ENCODE measurements around the gene GZMM. TPM values are rescaled to one million over a fixed set of nuclear protein-coding genes. Genes with fewer than 3 reads are reported as not detected.

The GZMM gene
- total and polyA plus RNA-seq, 2 of the 13 experiments (the other 11 are each of a cell fraction or from before 2014, with no cell fraction given): 0.07 TPM; not detected in 1

DNA sequence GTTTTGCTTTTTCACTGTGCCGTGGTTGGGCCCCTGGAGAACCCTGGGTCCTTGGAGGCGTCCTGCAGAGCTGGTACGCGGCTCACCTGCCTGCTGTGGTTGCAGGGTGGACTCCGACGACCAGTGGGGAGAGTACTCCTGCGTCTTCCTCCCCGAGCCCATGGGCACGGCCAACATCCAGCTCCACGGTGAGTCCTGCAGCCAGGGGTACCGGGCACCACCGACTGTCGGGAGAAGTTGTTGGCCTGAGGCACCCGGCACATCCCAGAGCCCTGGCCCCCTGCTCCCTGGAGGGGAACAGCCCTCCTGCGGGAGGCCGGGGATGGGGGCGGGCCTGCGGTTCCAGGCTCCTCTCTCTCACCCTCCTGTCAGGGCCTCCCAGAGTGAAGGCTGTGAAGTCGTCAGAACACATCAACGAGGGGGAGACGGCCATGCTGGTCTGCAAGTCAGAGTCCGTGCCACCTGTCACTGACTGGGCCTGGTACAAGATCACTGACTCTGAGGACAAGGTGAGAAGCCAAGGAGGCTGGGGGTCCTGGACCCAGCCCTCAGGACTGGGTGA, 36.5 kb downstream of the GZMM start:
- Histone ChIP-seq H3K4me3 (replicated peaks in 1 of 3; ENCODE audit: insufficient read depth in 1 of 3, low read depth in 2 of 3, low read length in 3 of 3) (no peak overlapping the region), H4K20me1 (ENCODE audit: insufficient read depth, low read length) (peaks cover 81% of the 10 kb centered on the region), H3K27ac (ENCODE audit: extremely low read length, insufficient read depth, low read length) (no peak overlapping the region), H3K36me3 (replicated peaks in 1 of 2; ENCODE audit: control insufficient read depth in 1 of 2, insufficient read depth in 2 of 2, low read length in 2 of 2) (peaks cover 35 to 39% of the 10 kb centered on the region in 2 experiments; a peak in 4 of 5 replicates), H3K9me3 (ENCODE audit: low read length) (no peaks in the 10 kb centered on the region), H3K4me2 (ENCODE audit: low read depth, low read length) (no peak overlapping the region), H3K4me1 (ENCODE audit: insufficient read depth, low read length) (peaks cover 16% of the 10 kb centered on the region), H2AFZ (ENCODE audit: low read length) (no peak overlapping the region), H3K9ac (ENCODE audit: insufficient read depth, low read depth, low read length) (no peak overlapping the region), H3K27me3 (ENCODE audit: control insufficient read depth in 1 of 2, insufficient read depth in 2 of 2, low read length in 2 of 2) (no peaks in the 10 kb centered on the region), H3K79me2 (ENCODE audit: insufficient read depth, low read length) (peaks cover 43% of the 10 kb centered on the region)
- CTCF ChIA-PET (ENCODE audit: low intra/inter-chr PET ratio, low total read pairs): no interaction called here
- in situ Hi-C loops (cut with HindIII; ENCODE audit: extremely low pct_ligation_motif_present, low pct_unique_long_range_greater_than_20kb) (loop anchor here (10.0 kb wide), 1 partner anchor 154 kb away; no protein-coding TSS in a partner anchor), intact Hi-C loops (cut with micrococcal nuclease; ENCODE audit: unreplicated experiment) (loop anchor here (10.0 kb wide), 1 partner anchor 84 kb away; the partner anchor contains the start of gene RNF126)
- TF ChIP-seq DMAP1 (CRISPR knock-in tag; IDR thresholded peaks at IDR 0.05): no peak
- TF ChIP-seq RBFOX2 (IDR thresholded peaks at IDR 0.05; ENCODE audit: low read depth, low read length): peak; percentile 33; the same call in 1 of the 2 replicates
- 90% methylated on average over 15 of the region's 22 CpGs for WGBS (ENCODE audit: low lambda C conversion rate)
- no peak for ATAC-seq
- no TSS peak for BruUV-seq (replicated peaks)
- DNase-seq (ENCODE audit: low spot score): no peak
- FAIRE-seq: no peak
- POLR2A ChIA-PET: no interaction called here

DNA sequence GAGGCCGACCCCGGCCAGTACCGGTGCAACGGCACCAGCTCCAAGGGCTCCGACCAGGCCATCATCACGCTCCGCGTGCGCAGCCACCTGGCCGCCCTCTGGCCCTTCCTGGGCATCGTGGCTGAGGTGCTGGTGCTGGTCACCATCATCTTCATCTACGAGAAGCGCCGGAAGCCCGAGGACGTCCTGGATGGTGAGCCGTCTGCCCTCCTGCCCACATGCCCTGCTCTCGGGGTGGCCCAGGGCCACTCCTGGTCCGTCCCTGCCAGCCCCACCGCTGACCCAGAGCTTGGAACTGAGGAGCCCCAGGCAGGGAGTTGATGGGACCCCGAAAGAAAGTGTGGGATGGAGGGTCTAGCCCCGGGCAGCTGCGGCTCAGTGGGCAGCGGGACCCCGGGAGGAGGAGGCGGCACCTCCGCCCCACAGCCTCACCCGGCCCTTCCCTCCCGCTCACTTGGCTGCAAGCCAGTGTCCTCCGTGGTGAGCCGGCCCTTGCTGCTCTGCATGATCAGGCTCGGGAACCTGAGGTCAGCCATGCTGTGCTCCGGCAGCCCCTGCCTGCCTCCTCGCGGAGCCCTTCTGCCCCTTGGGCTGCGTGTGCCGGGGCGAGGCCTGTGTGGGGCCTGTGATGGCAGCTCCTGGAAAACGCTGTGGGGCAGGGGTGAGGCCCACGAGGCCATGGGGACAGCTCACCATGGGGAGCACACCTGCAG, 37.7 kb downstream of the GZMM start:
- Histone ChIP-seq H3K9ac (ENCODE audit: insufficient read depth, low read depth, low read length) (no peak overlapping the region), H4K20me1 (ENCODE audit: insufficient read depth, low read length) (peaks cover 71% of the 10 kb centered on the region), H3K79me2 (ENCODE audit: insufficient read depth, low read length) (peaks cover 32% of the 10 kb centered on the region), H3K4me1 (ENCODE audit: insufficient read depth, low read length) (peaks cover 16% of the 10 kb centered on the region), H3K4me3 (replicated peaks in 1 of 3; ENCODE audit: insufficient read depth in 1 of 3, low read depth in 2 of 3, low read length in 3 of 3) (no peak overlapping the region), H3K4me2 (ENCODE audit: low read depth, low read length) (no peak overlapping the region), H3K36me3 (replicated peaks in 1 of 2; ENCODE audit: control insufficient read depth in 1 of 2, insufficient read depth in 2 of 2, low read length in 2 of 2) (peaks cover 32 to 39% of the 10 kb centered on the region in 2 experiments; a peak in 4 of 5 replicates), H3K27me3 (ENCODE audit: control insufficient read depth in 1 of 2, insufficient read depth in 2 of 2, low read length in 2 of 2) (peaks cover 1 to 4% of the 10 kb centered on the region in 2 experiments; a peak in 3 of 5 replicates), H3K27ac (ENCODE audit: extremely low read length, insufficient read depth, low read length) (no peak overlapping the region), H3K9me3 (ENCODE audit: low read length) (no peaks in the 10 kb centered on the region), H2AFZ (ENCODE audit: low read length) (no peak overlapping the region)
- in situ Hi-C loops (cut with HindIII; ENCODE audit: extremely low pct_ligation_motif_present, low pct_unique_long_range_greater_than_20kb): loop anchor here (10.0 kb wide), 1 partner anchor 153 kb away; no protein-coding TSS in a partner anchor
- DNase-seq (ENCODE audit: low spot score) (no peak), ATAC-seq (no peak), FAIRE-seq (no peak)
- intact Hi-C loops (cut with micrococcal nuclease; ENCODE audit: unreplicated experiment): loop anchor here (10.0 kb wide), 1 partner anchor 83 kb away; the partner anchor contains the start of gene RNF126
- WGBS (ENCODE audit: low lambda C conversion rate): 95% methylated on average over 15 of the region's 40 CpGs
- BruUV-seq (replicated peaks): no TSS peak
- ChIA-PET CTCF (ENCODE audit: low intra/inter-chr PET ratio, low total read pairs) (no interaction called here), POLR2A (no interaction called here)
- TF ChIP-seq RBFOX2 (IDR thresholded peaks at IDR 0.05; ENCODE audit: low read depth, low read length) (peak; percentile 61), ZNF782 (CRISPR knock-in tag; IDR thresholded peaks at IDR 0.05; ENCODE audit: borderline replicate concordance) (no peak), TSC22D2 (CRISPR knock-in tag; IDR thresholded peaks at IDR 0.05; ENCODE audit: borderline replicate concordance) (no peak), RBM22 (optimal IDR thresholded peaks at IDR 0.05; ENCODE audit: low read length) (peak; percentile 67), BCL6 (CRISPR knock-in tag; IDR thresholded peaks at IDR 0.05) (no peak), AGO2 (optimal IDR thresholded peaks at IDR 0.05; ENCODE audit: low read depth, low read length) (peak; percentile 79), PHF20 (CRISPR knock-in tag; IDR thresholded peaks at IDR 0.05) (no peak), FOXM1 (CRISPR knock-in tag; IDR thresholded peaks at IDR 0.05) (no peak), GABPB1 (CRISPR knock-in tag; IDR thresholded peaks at IDR 0.05) (0 out of 2 replicates have a peak, but pooled peaks have one; percentile 13), AKAP8 (CRISPR knock-in tag; IDR thresholded peaks at IDR 0.05) (peak; percentile 9; the same call in 1 of the 2 replicates)
- TF ChIP-seq, protein P1, sequence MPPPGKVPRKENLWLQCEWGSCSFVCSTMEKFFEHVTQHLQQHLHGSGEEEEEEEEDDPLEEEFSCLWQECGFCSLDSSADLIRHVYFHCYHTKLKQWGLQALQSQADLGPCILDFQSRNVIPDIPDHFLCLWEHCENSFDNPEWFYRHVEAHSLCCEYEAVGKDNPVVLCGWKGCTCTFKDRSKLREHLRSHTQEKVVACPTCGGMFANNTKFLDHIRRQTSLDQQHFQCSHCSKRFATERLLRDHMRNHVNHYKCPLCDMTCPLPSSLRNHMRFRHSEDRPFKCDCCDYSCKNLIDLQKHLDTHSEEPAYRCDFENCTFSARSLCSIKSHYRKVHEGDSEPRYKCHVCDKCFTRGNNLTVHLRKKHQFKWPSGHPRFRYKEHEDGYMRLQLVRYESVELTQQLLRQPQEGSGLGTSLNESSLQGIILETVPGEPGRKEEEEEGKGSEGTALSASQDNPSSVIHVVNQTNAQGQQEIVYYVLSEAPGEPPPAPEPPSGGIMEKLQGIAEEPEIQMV (CRISPR knock-in tag; IDR thresholded peaks at IDR 0.05; ENCODE audit: low read depth): no peak

Data from HepG2 (cell line).